ENCODE results near the gene UBE2F. TPM values are rescaled to one million over a fixed set of nuclear protein-coding genes. Genes with fewer than 3 reads are reported as not detected.

UBE2F gene
- total and polyA plus RNA-seq, 2 donors (not counting 1 experiment from before 2014, with no cell fraction given): 53.7 to 113 TPM

DNA sequence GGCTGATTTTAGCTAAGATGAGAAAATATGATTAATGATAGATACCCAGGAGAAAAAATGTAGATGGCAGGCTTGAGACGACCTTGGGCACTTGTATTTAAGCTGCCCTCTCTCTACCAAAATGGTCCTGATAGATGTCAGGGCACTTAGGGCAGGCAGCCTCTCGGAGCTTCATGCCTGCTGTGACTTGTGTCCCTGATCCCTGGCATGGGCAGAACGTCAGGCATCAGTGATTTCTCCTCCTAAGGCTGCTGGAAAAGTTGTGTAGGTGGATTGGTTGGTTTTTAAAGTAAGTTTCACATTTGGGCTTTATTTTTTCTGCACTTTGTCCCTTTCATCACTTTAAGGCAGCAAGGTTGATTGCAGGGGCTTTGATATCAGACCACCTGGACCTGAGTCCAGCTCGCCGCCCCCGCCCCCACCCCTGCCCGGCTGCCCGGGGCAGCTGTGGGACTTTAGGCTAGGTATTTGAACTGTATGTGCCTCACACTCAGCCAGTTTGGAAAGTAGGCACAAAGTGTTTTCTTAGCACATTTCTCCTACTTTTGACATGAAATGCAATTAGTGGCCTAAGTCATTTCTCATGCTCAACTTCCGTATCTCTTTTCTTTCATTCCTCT is 59.0 kb downstream of the UBE2F start:
- Histone ChIP-seq H3K4me3 (replicated peaks in 1 of 4; ENCODE audit: control extremely low read depth in 1 of 4, insufficient read depth in 1 of 4, low read depth in 3 of 4, low read length in 4 of 4) (no peak overlapping the region), H3K36me3 (ENCODE audit: control insufficient read depth, insufficient read depth, low read length) (peaks cover 4% of the 10 kb centered on the region), H2AFZ (ENCODE audit: low read length) (no peak overlapping the region), H3K27ac (ENCODE audit: insufficient read depth, low read length) (no peak overlapping the region), H3K9me3 (ENCODE audit: control insufficient read depth, insufficient read depth, low read depth, low read length) (no peaks in the 10 kb centered on the region), H3K79me2 (ENCODE audit: control insufficient read depth, insufficient read depth, low read length) (no peaks in the 10 kb centered on the region), H3K4me1 (ENCODE audit: control insufficient read depth, extremely low read depth, insufficient read depth, low read length) (no peaks in the 10 kb centered on the region), H3K9ac (ENCODE audit: insufficient read depth, low read length) (no peak overlapping the region), H3K4me2 (ENCODE audit: extremely low read depth, insufficient read depth, low read length) (no peak overlapping the region), H3K27me3 (ENCODE audit: control insufficient read depth, insufficient read depth, low read length) (no peaks in the 10 kb centered on the region), H4K20me1 (ENCODE audit: control insufficient read depth, extremely low read depth, insufficient read depth, low read length) (no peaks in the 10 kb centered on the region)
- TF ChIP-seq EZH2 (IDR thresholded peaks at IDR 0.05; ENCODE audit: low read length, missing control alignments): no peak
- TF ChIP-seq, protein P1, sequence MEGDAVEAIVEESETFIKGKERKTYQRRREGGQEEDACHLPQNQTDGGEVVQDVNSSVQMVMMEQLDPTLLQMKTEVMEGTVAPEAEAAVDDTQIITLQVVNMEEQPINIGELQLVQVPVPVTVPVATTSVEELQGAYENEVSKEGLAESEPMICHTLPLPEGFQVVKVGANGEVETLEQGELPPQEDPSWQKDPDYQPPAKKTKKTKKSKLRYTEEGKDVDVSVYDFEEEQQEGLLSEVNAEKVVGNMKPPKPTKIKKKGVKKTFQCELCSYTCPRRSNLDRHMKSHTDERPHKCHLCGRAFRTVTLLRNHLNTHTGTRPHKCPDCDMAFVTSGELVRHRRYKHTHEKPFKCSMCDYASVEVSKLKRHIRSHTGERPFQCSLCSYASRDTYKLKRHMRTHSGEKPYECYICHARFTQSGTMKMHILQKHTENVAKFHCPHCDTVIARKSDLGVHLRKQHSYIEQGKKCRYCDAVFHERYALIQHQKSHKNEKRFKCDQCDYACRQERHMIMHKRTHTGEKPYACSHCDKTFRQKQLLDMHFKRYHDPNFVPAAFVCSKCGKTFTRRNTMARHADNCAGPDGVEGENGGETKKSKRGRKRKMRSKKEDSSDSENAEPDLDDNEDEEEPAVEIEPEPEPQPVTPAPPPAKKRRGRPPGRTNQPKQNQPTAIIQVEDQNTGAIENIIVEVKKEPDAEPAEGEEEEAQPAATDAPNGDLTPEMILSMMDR (conservative IDR thresholded peaks at IDR 0.05 in 1 of 2, IDR thresholded peaks at IDR 0.05 in 1 of 2; ENCODE audit: low read depth in 1 of 2, low read length in 2 of 2): no peak
- no peak for DNase-seq (ENCODE audit: low read depth in 2 of 2)

DNA sequence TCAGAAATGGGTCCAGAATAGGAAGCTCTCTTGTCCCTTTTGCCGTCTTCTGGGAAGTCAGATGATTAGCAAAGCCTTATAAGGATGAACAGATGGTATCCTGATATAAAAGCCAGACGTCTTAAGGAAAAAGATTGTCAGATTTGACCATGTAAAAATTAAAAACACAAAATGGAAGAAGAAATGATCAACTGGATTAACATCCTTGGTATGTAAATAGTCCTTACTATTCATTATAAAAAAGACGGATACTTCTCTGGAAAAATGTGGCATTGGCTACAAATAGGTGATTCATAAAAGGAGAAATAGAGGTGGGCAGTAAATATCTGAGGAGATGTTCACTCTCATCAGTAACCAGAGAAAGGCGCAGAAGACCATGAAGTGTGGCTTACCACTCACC is 60.2 kb downstream of the UBE2F start:
- no peak overlapping the region for H3K9ac ChIP-seq (ENCODE audit: insufficient read depth, low read length)
- no peak overlapping the region for H3K4me2 ChIP-seq (ENCODE audit: extremely low read depth, insufficient read depth, low read length)
- H3K36me3 ChIP-seq (ENCODE audit: control insufficient read depth, insufficient read depth, low read length): peaks cover 7% of the 10 kb centered on the region
- no peak overlapping the region for H3K4me3 ChIP-seq (replicated peaks in 1 of 4; ENCODE audit: control extremely low read depth in 1 of 4, insufficient read depth in 1 of 4, low read depth in 3 of 4, low read length in 4 of 4)
- no peak overlapping the region for H2AFZ ChIP-seq (ENCODE audit: low read length)
- no peaks in the 10 kb centered on the region for H3K4me1 ChIP-seq (ENCODE audit: control insufficient read depth, extremely low read depth, insufficient read depth, low read length)
- H3K27ac ChIP-seq (ENCODE audit: insufficient read depth, low read length): no peak overlapping the region
- no peaks in the 10 kb centered on the region for H3K9me3 ChIP-seq (ENCODE audit: control insufficient read depth, insufficient read depth, low read depth, low read length)
- H3K79me2 ChIP-seq (ENCODE audit: control insufficient read depth, insufficient read depth, low read length): no peaks in the 10 kb centered on the region
- no peaks in the 10 kb centered on the region for H3K27me3 ChIP-seq (ENCODE audit: control insufficient read depth, insufficient read depth, low read length)
- DNase-seq (ENCODE audit: low read depth in 2 of 2): peak in 1 of 2 donors; percentile 64
- no peaks in the 10 kb centered on the region for H4K20me1 ChIP-seq (ENCODE audit: control insufficient read depth, extremely low read depth, insufficient read depth, low read length)
- TF ChIP-seq, protein P1 (conservative IDR thresholded peaks at IDR 0.05 in 1 of 2, IDR thresholded peaks at IDR 0.05 in 1 of 2; ENCODE audit: low read depth in 1 of 2, low read length in 2 of 2): no peak
- TF ChIP-seq EZH2 (IDR thresholded peaks at IDR 0.05; ENCODE audit: low read length, missing control alignments): no peak

DNA sequence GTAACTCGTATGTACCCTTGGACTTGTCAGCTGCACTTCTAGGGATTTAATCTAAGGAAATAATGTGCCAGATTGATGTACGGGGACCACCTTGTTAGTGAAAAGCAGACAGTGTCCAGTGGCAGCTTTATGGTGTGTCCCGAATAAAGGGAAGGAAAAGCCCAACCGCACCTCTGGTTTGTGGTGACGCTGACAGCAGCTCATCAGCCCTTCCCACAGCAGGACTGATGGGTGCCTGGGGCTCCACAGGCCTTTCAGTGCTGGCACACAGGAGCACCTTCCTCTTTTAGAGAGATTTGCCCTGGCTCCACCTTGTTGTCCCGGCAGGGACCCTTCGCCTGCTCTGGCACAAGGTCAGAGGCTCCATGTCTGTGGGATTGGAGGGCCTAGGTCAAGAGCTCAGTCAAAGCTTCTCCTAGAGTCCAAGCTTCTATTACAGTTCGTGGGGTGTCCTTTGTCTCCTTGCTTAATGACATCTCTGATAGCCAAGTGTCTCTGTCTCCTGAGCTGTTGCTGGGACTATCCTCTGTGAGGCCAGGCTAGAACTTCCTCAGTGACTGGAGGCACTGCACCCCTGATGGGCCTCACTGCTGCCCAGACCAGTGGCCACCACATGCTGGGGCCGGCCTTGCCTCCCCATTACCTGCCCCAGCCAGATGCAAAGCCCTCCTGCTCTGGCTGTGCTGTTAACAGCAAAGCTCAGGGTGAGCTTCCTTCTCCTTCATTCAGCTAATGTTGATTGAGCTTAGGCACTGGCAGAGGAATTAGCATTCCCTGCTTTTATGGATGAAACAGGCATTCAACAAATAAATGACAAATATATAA is 61.0 kb downstream of the UBE2F start:
- no peaks in the 10 kb centered on the region for H3K9me3 ChIP-seq (ENCODE audit: control insufficient read depth, insufficient read depth, low read depth, low read length)
- H3K27me3 ChIP-seq (ENCODE audit: control insufficient read depth, insufficient read depth, low read length): no peaks in the 10 kb centered on the region
- H3K79me2 ChIP-seq (ENCODE audit: control insufficient read depth, insufficient read depth, low read length): no peaks in the 10 kb centered on the region
- no peak overlapping the region for H3K27ac ChIP-seq (ENCODE audit: insufficient read depth, low read length)
- TF ChIP-seq EZH2 (IDR thresholded peaks at IDR 0.05; ENCODE audit: low read length, missing control alignments): no peak
- TF ChIP-seq, protein P1 (conservative IDR thresholded peaks at IDR 0.05 in 1 of 2, IDR thresholded peaks at IDR 0.05 in 1 of 2; ENCODE audit: low read depth in 1 of 2, low read length in 2 of 2): no peak
- DNase-seq (ENCODE audit: low read depth in 2 of 2): no peak
- H3K4me3 ChIP-seq (replicated peaks in 1 of 4; ENCODE audit: control extremely low read depth in 1 of 4, insufficient read depth in 1 of 4, low read depth in 3 of 4, low read length in 4 of 4): no peak overlapping the region
- no peaks in the 10 kb centered on the region for H3K4me1 ChIP-seq (ENCODE audit: control insufficient read depth, extremely low read depth, insufficient read depth, low read length)
- no peak overlapping the region for H3K4me2 ChIP-seq (ENCODE audit: extremely low read depth, insufficient read depth, low read length)
- peaks cover 7% of the 10 kb centered on the region for H3K36me3 ChIP-seq (ENCODE audit: control insufficient read depth, insufficient read depth, low read length)
- H4K20me1 ChIP-seq (ENCODE audit: control insufficient read depth, extremely low read depth, insufficient read depth, low read length): no peaks in the 10 kb centered on the region
- H2AFZ ChIP-seq (ENCODE audit: low read length): no peak overlapping the region
- H3K9ac ChIP-seq (ENCODE audit: insufficient read depth, low read length): no peak overlapping the region

Data from fibroblast of lung (primary cell).